ENCODE results near the gene PCSK2.
A peak's percentile ranks its signal among the peaks of the same experiment; 100 is the strongest.

Gene PCSK2

GRCh38 chr20:17513939-17514338, 287.1 kb downstream of the PCSK2 start:
- Histone ChIP-seq H3K27me3 (ENCODE audit: control insufficient read depth in 1 of 2, insufficient read depth in 2 of 2, low read length in 2 of 2) (no peaks in the 10 kb centered on the region), H3K9me3 (ENCODE audit: low read length) (no peaks in the 10 kb centered on the region), H3K36me3 (ENCODE audit: insufficient read depth, low read length) (no peaks in the 10 kb centered on the region), H3K27ac (ENCODE audit: low read depth, low read length) (no peak overlapping the region), H3K9ac (ENCODE audit: low read length) (no peak overlapping the region), H3K4me1 (ENCODE audit: insufficient read depth, low read length) (no peaks in the 10 kb centered on the region), H3K4me3 (ENCODE audit: low read depth in 1 of 2, low read length in 2 of 2) (no peak overlapping the region)

- Histone ChIP-seq H3K4me3 (ENCODE audit: low read depth in 1 of 2, low read length in 2 of 2) (no peak overlapping the region), H3K27ac (ENCODE audit: low read depth, low read length) (no peak overlapping the region), H3K36me3 (ENCODE audit: insufficient read depth, low read length) (no peaks in the 10 kb centered on the region), H3K9ac (ENCODE audit: low read length) (no peak overlapping the region), H3K27me3 (ENCODE audit: control insufficient read depth in 1 of 2, insufficient read depth in 2 of 2, low read length in 2 of 2) (no peaks in the 10 kb centered on the region), H3K9me3 (ENCODE audit: low read length) (no peaks in the 10 kb centered on the region), H3K4me1 (ENCODE audit: insufficient read depth, low read length) (no peaks in the 10 kb centered on the region)
Measured at GRCh38 chr20:17515053-17515452, 288.2 kb downstream of the PCSK2 start.

- H3K9ac ChIP-seq (ENCODE audit: low read length): no peak overlapping the region
Measured at GRCh38 chr20:17518339-17519052, 291.7 kb downstream of the PCSK2 start.

GRCh38 chr20:17519606-17520285, 292.9 kb downstream of the PCSK2 start:
- Histone ChIP-seq H3K36me3 (ENCODE audit: insufficient read depth, low read length) (no peaks in the 10 kb centered on the region), H3K4me3 (ENCODE audit: low read depth in 1 of 2, low read length in 2 of 2) (no peak overlapping the region), H3K9ac (ENCODE audit: low read length) (no peak overlapping the region), H3K27ac (ENCODE audit: low read depth, low read length) (no peak overlapping the region), H3K27me3 (ENCODE audit: control insufficient read depth in 1 of 2, insufficient read depth in 2 of 2, low read length in 2 of 2) (no peaks in the 10 kb centered on the region), H3K4me1 (ENCODE audit: insufficient read depth, low read length) (no peaks in the 10 kb centered on the region), H3K9me3 (ENCODE audit: low read length) (no peaks in the 10 kb centered on the region)

More at GRCh38 chr20:17518339-17519052, 291.7 kb downstream of the PCSK2 start:
- H3K27me3 ChIP-seq (ENCODE audit: control insufficient read depth in 1 of 2, insufficient read depth in 2 of 2, low read length in 2 of 2): no peaks in the 10 kb centered on the region
- no peaks in the 10 kb centered on the region for H3K4me1 ChIP-seq (ENCODE audit: insufficient read depth, low read length)
- no peak overlapping the region for H3K4me3 ChIP-seq (ENCODE audit: low read depth in 1 of 2, low read length in 2 of 2)
- H3K36me3 ChIP-seq (ENCODE audit: insufficient read depth, low read length): no peaks in the 10 kb centered on the region
- H3K27ac ChIP-seq (ENCODE audit: low read depth, low read length): no peak overlapping the region
- H3K9me3 ChIP-seq (ENCODE audit: low read length): no peaks in the 10 kb centered on the region

- no peak overlapping the region for H3K4me3 ChIP-seq (ENCODE audit: low read depth in 1 of 2, low read length in 2 of 2)
- H3K4me1 ChIP-seq (ENCODE audit: insufficient read depth, low read length): no peaks in the 10 kb centered on the region
- no peaks in the 10 kb centered on the region for H3K9me3 ChIP-seq (ENCODE audit: low read length)
- no peaks in the 10 kb centered on the region for H3K36me3 ChIP-seq (ENCODE audit: insufficient read depth, low read length)
- no peak overlapping the region for H3K27ac ChIP-seq (ENCODE audit: low read depth, low read length)
- no peak overlapping the region for H3K9ac ChIP-seq (ENCODE audit: low read length)
- H3K27me3 ChIP-seq (ENCODE audit: control insufficient read depth in 1 of 2, insufficient read depth in 2 of 2, low read length in 2 of 2): no peaks in the 10 kb centered on the region
Measured at GRCh38 chr20:17520583-17520982, 293.7 kb downstream of the PCSK2 start.

GRCh38 chr20:17522528-17522927, 295.7 kb downstream of the PCSK2 start:
- Histone ChIP-seq H3K9ac (ENCODE audit: low read length) (no peak overlapping the region), H3K27ac (ENCODE audit: low read depth, low read length) (no peak overlapping the region), H3K9me3 (ENCODE audit: low read length) (no peaks in the 10 kb centered on the region), H3K36me3 (ENCODE audit: insufficient read depth, low read length) (no peaks in the 10 kb centered on the region), H3K4me1 (ENCODE audit: insufficient read depth, low read length) (no peaks in the 10 kb centered on the region), H3K4me3 (ENCODE audit: low read depth in 1 of 2, low read length in 2 of 2) (no peak overlapping the region), H3K27me3 (ENCODE audit: control insufficient read depth in 1 of 2, insufficient read depth in 2 of 2, low read length in 2 of 2) (no peaks in the 10 kb centered on the region)

GRCh38 chr20:17523326-17523725, 296.5 kb downstream of the PCSK2 start:
- H3K27ac ChIP-seq (ENCODE audit: low read depth, low read length): no peak overlapping the region
- H3K9me3 ChIP-seq (ENCODE audit: low read length): no peaks in the 10 kb centered on the region
- H3K27me3 ChIP-seq (ENCODE audit: control insufficient read depth in 1 of 2, insufficient read depth in 2 of 2, low read length in 2 of 2): no peaks in the 10 kb centered on the region
- no peaks in the 10 kb centered on the region for H3K36me3 ChIP-seq (ENCODE audit: insufficient read depth, low read length)
- no peak overlapping the region for H3K4me3 ChIP-seq (ENCODE audit: low read depth in 1 of 2, low read length in 2 of 2)
- H3K4me1 ChIP-seq (ENCODE audit: insufficient read depth, low read length): no peaks in the 10 kb centered on the region
- no peak overlapping the region for H3K9ac ChIP-seq (ENCODE audit: low read length)

- Histone ChIP-seq H3K36me3 (ENCODE audit: insufficient read depth, low read length) (no peaks in the 10 kb centered on the region), H3K9ac (ENCODE audit: low read length) (no peak overlapping the region), H3K27me3 (ENCODE audit: control insufficient read depth in 1 of 2, insufficient read depth in 2 of 2, low read length in 2 of 2) (no peaks in the 10 kb centered on the region), H3K27ac (ENCODE audit: low read depth, low read length) (no peak overlapping the region), H3K4me3 (ENCODE audit: low read depth in 1 of 2, low read length in 2 of 2) (no peak overlapping the region), H3K9me3 (ENCODE audit: low read length) (no peaks in the 10 kb centered on the region), H3K4me1 (ENCODE audit: insufficient read depth, low read length) (no peaks in the 10 kb centered on the region)
Measured at GRCh38 chr20:17524560-17524959, 297.7 kb downstream of the PCSK2 start.

GRCh38 chr20:17525132-17525531, 298.3 kb downstream of the PCSK2 start:
- no peaks in the 10 kb centered on the region for H3K27me3 ChIP-seq (ENCODE audit: control insufficient read depth in 1 of 2, insufficient read depth in 2 of 2, low read length in 2 of 2)
- H3K9me3 ChIP-seq (ENCODE audit: low read length): no peaks in the 10 kb centered on the region
- no peak overlapping the region for H3K4me3 ChIP-seq (ENCODE audit: low read depth in 1 of 2, low read length in 2 of 2)

GRCh38 chr20:17525650-17526049, 298.8 kb downstream of the PCSK2 start:
- Histone ChIP-seq H3K27me3 (ENCODE audit: control insufficient read depth in 1 of 2, insufficient read depth in 2 of 2, low read length in 2 of 2) (no peaks in the 10 kb centered on the region), H3K36me3 (ENCODE audit: insufficient read depth, low read length) (no peaks in the 10 kb centered on the region), H3K4me3 (ENCODE audit: low read depth in 1 of 2, low read length in 2 of 2) (no peak overlapping the region), H3K27ac (ENCODE audit: low read depth, low read length) (no peak overlapping the region), H3K9ac (ENCODE audit: low read length) (no peak overlapping the region), H3K9me3 (ENCODE audit: low read length) (no peaks in the 10 kb centered on the region), H3K4me1 (ENCODE audit: insufficient read depth, low read length) (no peaks in the 10 kb centered on the region)

More at GRCh38 chr20:17525132-17525531, 298.3 kb downstream of the PCSK2 start:
- Histone ChIP-seq H3K9ac (ENCODE audit: low read length) (no peak overlapping the region), H3K36me3 (ENCODE audit: insufficient read depth, low read length) (no peaks in the 10 kb centered on the region), H3K27ac (ENCODE audit: low read depth, low read length) (no peak overlapping the region), H3K4me1 (ENCODE audit: insufficient read depth, low read length) (no peaks in the 10 kb centered on the region)

GRCh38 chr20:17529586-17529985, 302.7 kb downstream of the PCSK2 start:
- no peak overlapping the region for H3K9ac ChIP-seq (ENCODE audit: low read length)
- no peak overlapping the region for H3K27ac ChIP-seq (ENCODE audit: low read depth, low read length)
- H3K27me3 ChIP-seq (ENCODE audit: control insufficient read depth in 1 of 2, insufficient read depth in 2 of 2, low read length in 2 of 2): no peaks in the 10 kb centered on the region
- H3K9me3 ChIP-seq (ENCODE audit: low read length): no peaks in the 10 kb centered on the region
- peaks cover 4% of the 10 kb centered on the region for H3K4me1 ChIP-seq (ENCODE audit: insufficient read depth, low read length)
- no peaks in the 10 kb centered on the region for H3K36me3 ChIP-seq (ENCODE audit: insufficient read depth, low read length)
- H3K4me3 ChIP-seq (ENCODE audit: low read depth in 1 of 2, low read length in 2 of 2): no peak overlapping the region

GRCh38 chr20:17530153-17530552, 303.3 kb downstream of the PCSK2 start:
- Histone ChIP-seq H3K27ac (ENCODE audit: low read depth, low read length) (peak overlapping the region; percentile 79), H3K9ac (ENCODE audit: low read length) (no peak overlapping the region), H3K4me3 (ENCODE audit: low read depth in 1 of 2, low read length in 2 of 2) (no peak overlapping the region), H3K36me3 (ENCODE audit: insufficient read depth, low read length) (no peaks in the 10 kb centered on the region), H3K9me3 (ENCODE audit: low read length) (no peaks in the 10 kb centered on the region), H3K27me3 (ENCODE audit: control insufficient read depth in 1 of 2, insufficient read depth in 2 of 2, low read length in 2 of 2) (no peaks in the 10 kb centered on the region), H3K4me1 (ENCODE audit: insufficient read depth, low read length) (peaks cover 4% of the 10 kb centered on the region)

Measured in muscle layer of colon (tissue), 2 donors.